Liver (tissue), 9 donors: ENCODE data around the gene HLCS. TPM values are rescaled to one million over a fixed set of nuclear protein-coding genes. Genes with fewer than 3 reads are reported as not detected.

Experiments
- DNase-seq: peaks from one replicate; pipeline ENCODE4 v3.0.0-alpha.2; 2017; ENCODE audit warnings: low spot score
- H3K27ac ChIP-seq, 2 donors: one replicate each; pipeline ENCODE4 v1.7.0; 2013; ENCODE audit warnings: inconsistent platforms in 2 of 2, low read length in 2 of 2, control low read depth in 1 of 2, low read depth in 1 of 2, mild to moderate bottlenecking in 1 of 2
- H3K27me3 ChIP-seq, 4 donors: one replicate each; pipeline versions ENCODE4 v1.6.1 to v1.7.0; 2013; ENCODE audit warnings: low read length in 3 of 4, inconsistent platforms in 1 of 4, mild to moderate bottlenecking in 1 of 4, moderate library complexity in 1 of 4; ENCODE audit not compliant: control insufficient read depth in 4 of 4, insufficient read depth in 4 of 4
- H3K36me3 ChIP-seq, 4 donors: one replicate each; pipeline versions ENCODE4 v1.6.1 to v1.7.0; 2013; ENCODE audit warnings: low read length in 3 of 4, mild to moderate bottlenecking in 3 of 4, low read depth in 1 of 4, moderate library complexity in 1 of 4; ENCODE audit not compliant: control insufficient read depth in 4 of 4, insufficient read depth in 3 of 4
- H3K4me1 ChIP-seq, 4 donors: one replicate each; pipeline versions ENCODE4 v1.6.1 to v1.7.0; 2013; ENCODE audit warnings: low read length in 3 of 4, mild to moderate bottlenecking in 3 of 4, moderate library complexity in 1 of 4; ENCODE audit not compliant: control insufficient read depth in 4 of 4, insufficient read depth in 4 of 4
- H3K4me3 ChIP-seq, 3 donors: one replicate each; pipeline versions ENCODE4 v1.6.1 to v1.7.0; 2013; ENCODE audit warnings: low read length in 3 of 3, control low read depth in 1 of 3, low read depth in 1 of 3, mild to moderate bottlenecking in 1 of 3
- H3K9ac ChIP-seq, 2 donors: one replicate each; pipeline ENCODE4 v1.7.0; 2013; ENCODE audit warnings: low read length in 2 of 2, mild to moderate bottlenecking in 2 of 2, moderate library complexity in 2 of 2, control low read depth in 1 of 2, low read depth in 1 of 2
- H3K9me3 ChIP-seq, 4 donors: one replicate each; pipeline versions ENCODE4 v1.6.1 to v1.7.0; 2013; ENCODE audit warnings: low read length in 3 of 4; ENCODE audit not compliant: control insufficient read depth in 4 of 4
- EGR1 ChIP-seq, 2 donors: IDR thresholded peaks; 2 replicates each; pipeline ENCODE4 v1.6.1; 2016 to 2018; ENCODE audit warnings: antibody characterized with exemption in 2 of 2, low read depth in 2 of 2
- FOXA1 ChIP-seq: IDR thresholded peaks from 2 replicates; pipeline ENCODE4 v1.6.1; 2016; ENCODE audit warnings: antibody characterized with exemption
- FOXA2 ChIP-seq: IDR thresholded peaks from 2 replicates; pipeline ENCODE4 v1.6.1; 2016; ENCODE audit warnings: antibody characterized with exemption
- GABPA ChIP-seq, 2 donors: IDR thresholded peaks in 1 of 2; conservative IDR thresholded peaks in 1 of 2; 2 replicates each; pipeline ENCODE4 v1.6.1; 2016; ENCODE audit warnings: antibody characterized with exemption in 2 of 2, mild to moderate bottlenecking in 1 of 2, moderate library complexity in 1 of 2
- HNF4A ChIP-seq, 2 donors: conservative IDR thresholded peaks; 2 replicates each; pipeline ENCODE4 v1.6.1; 2016; ENCODE audit warnings: antibody characterized with exemption in 2 of 2, mild to moderate bottlenecking in 2 of 2
- HNF4G ChIP-seq: IDR thresholded peaks from 2 replicates; pipeline ENCODE4 v1.6.1; 2016; ENCODE audit warnings: antibody characterized with exemption
- RAD21 ChIP-seq, 2 donors: IDR thresholded peaks; 2 replicates each; pipeline ENCODE4 v1.6.1; 2016; ENCODE audit warnings: antibody characterized with exemption in 2 of 2, mild to moderate bottlenecking in 2 of 2
- RXRA ChIP-seq, 2 donors: IDR thresholded peaks; 2 replicates each; pipeline ENCODE4 v1.6.1; 2017 to 2018; ENCODE audit warnings: antibody characterized with exemption in 2 of 2, mild to moderate bottlenecking in 1 of 2
- SP1 ChIP-seq: IDR thresholded peaks from 2 replicates; pipeline ENCODE4 v1.6.1; 2018; ENCODE audit warnings: antibody characterized with exemption, mild to moderate bottlenecking
- TAF1 ChIP-seq: conservative IDR thresholded peaks from 2 replicates; pipeline ENCODE4 v1.6.1; 2016; ENCODE audit warnings: antibody characterized with exemption, mild to moderate bottlenecking
- YY1 ChIP-seq: IDR thresholded peaks from 2 replicates; pipeline ENCODE4 v1.6.1; 2016; ENCODE audit warnings: antibody characterized with exemption, mild to moderate bottlenecking
- WGBS: extraction: QIAGEN DNeasy Blood & Tissue Kit; methylation state at CpG from one replicate; pipeline ENCODE4 v1.1.7; 2013; 5-methylcytosine and 5-hydroxymethylcytosine counted together
- polyA plus RNA-seq, 2 donors: library from polyadenylated mRNA; stranded (reverse) in 1 of 2; unstranded in 1 of 2; fragments of 200-250 nt in 1 of 2; fragments of >200 nt in 1 of 2; fragmentation: Nextera tagmentation in 1 of 2; extraction: Ambion mirVana in 1 of 2; gene quantifications; one replicate each; pipeline versions ENCODE4 v1.2.1 to v1.2.3, GENCODE V29; 2013 to 2015
- total RNA-seq, 2 donors: library from RNA; depleted of rRNA; stranded (reverse); fragments of >200 nt; gene quantifications; one replicate each; pipeline ENCODE4 v1.2.3, GENCODE V29; 2014
- TF ChIP-seq, protein P1 (sequence below): fragments of 150-350 bp; IDR thresholded peaks from 2 replicates; pipeline ENCODE4 v1.5.1; 2017; ENCODE audit warnings: improper control_type of control experiment, low read depth, low read length; ENCODE audit not compliant: missing input control
- TF ChIP-seq, protein P2 (sequence below): IDR thresholded peaks from 2 replicates; pipeline ENCODE4 v1.6.1; 2016; ENCODE audit warnings: antibody characterized with exemption
- TF ChIP-seq, protein P3 (sequence below): IDR thresholded peaks from 2 replicates; pipeline ENCODE4 v1.6.1; 2016; ENCODE audit warnings: antibody characterized with exemption, mild to moderate bottlenecking
- donor health status: healthy.
- donor health status: healthy.
- donor health status: healthy.
- donor health status: healthy.
- donor health status: healthy.

The HLCS gene
- total and polyA plus RNA-seq, 4 donors, result 6.6 to 22.5 (median 8.3) TPM

DNA sequence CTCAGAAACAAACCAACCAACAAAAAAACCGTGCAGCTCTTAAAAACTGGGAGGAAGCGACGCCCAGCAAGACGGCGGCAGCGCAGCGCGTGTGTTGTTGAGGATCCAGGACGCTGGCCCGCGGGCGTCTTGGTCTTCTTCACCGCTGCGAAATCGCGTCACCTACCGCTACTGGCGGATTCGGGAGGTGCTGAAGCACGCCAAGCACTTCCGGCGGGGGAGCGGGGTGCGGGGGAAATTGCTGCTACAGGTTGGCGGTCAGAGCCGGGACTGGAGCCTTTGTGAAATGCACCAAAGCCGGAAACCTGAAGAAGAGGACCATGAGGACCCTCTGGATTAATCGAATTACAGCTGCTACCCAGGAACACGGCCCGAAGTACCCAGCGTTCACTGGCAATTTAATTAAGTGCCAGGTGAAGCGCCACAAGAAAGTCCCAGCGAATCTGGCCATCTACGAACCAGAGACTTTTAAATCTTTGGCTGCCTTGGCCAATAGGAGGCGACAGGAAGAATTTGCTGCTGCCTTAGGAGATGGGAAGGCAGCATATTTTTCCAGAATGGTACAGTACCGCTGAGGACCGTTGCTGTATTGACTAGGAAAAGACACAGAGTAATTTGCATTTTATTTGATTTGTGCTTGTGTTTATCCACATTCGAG, 28.2 kb upstream of the HLCS start:
- peaks cover 0 to 6% (median 2%) of the 10 kb centered on the region in 4 donors for H3K4me1 ChIP-seq
- no peak overlapping the region for H3K27ac ChIP-seq
- no peak for DNase-seq
- no peak overlapping the region for H3K9ac ChIP-seq
- no peaks in the 10 kb centered on the region for H3K9me3 ChIP-seq
- H3K27me3 ChIP-seq, result peaks cover 0 to 2% (median 0%) of the 10 kb centered on the region in 4 donors
- no peak overlapping the region for H3K4me3 ChIP-seq
- H3K36me3 ChIP-seq, result no peaks in the 10 kb centered on the region
- WGBS, result 35% methylated on average over 38 of the region's 38 CpGs
- no peak for TF ChIP-seq FOXA1

DNA sequence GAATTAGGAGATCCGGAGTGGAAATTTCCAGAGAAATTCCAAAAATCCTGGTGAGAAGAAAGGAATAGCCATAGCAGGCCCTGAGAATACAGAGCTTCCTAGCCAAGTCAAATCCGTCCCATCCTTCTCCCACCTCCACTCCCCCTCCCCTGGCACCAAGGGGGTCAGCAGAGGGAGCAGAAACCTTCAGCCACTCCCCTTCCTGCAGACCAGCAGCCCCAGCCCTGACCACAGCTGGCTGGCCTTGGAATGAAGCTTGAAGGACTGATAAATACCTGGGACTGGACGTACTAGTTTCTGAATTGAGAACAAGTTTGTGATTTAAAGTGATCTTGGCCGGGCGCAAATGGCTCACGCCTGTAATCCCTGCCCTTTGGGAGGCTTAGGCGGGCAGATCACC, 26.2 kb upstream of the HLCS start:
- H3K4me1 ChIP-seq, result peaks cover 4 to 17% (median 11%) of the 10 kb centered on the region in 4 donors
- WGBS, result 66% methylated on average over 7 of the region's 7 CpGs
- TF ChIP-seq GABPA (IDR thresholded peaks at IDR 0.05 in 1 of 2, conservative IDR thresholded peaks at IDR 0.05 in 1 of 2), result no peak
- no peak for TF ChIP-seq EGR1 (IDR thresholded peaks at IDR 0.05; ENCODE audit: low read depth in 2 of 2)
- TF ChIP-seq, protein P1, sequence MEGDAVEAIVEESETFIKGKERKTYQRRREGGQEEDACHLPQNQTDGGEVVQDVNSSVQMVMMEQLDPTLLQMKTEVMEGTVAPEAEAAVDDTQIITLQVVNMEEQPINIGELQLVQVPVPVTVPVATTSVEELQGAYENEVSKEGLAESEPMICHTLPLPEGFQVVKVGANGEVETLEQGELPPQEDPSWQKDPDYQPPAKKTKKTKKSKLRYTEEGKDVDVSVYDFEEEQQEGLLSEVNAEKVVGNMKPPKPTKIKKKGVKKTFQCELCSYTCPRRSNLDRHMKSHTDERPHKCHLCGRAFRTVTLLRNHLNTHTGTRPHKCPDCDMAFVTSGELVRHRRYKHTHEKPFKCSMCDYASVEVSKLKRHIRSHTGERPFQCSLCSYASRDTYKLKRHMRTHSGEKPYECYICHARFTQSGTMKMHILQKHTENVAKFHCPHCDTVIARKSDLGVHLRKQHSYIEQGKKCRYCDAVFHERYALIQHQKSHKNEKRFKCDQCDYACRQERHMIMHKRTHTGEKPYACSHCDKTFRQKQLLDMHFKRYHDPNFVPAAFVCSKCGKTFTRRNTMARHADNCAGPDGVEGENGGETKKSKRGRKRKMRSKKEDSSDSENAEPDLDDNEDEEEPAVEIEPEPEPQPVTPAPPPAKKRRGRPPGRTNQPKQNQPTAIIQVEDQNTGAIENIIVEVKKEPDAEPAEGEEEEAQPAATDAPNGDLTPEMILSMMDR, result no peak
- no peak for TF ChIP-seq SP1
- TF ChIP-seq, protein P2, sequence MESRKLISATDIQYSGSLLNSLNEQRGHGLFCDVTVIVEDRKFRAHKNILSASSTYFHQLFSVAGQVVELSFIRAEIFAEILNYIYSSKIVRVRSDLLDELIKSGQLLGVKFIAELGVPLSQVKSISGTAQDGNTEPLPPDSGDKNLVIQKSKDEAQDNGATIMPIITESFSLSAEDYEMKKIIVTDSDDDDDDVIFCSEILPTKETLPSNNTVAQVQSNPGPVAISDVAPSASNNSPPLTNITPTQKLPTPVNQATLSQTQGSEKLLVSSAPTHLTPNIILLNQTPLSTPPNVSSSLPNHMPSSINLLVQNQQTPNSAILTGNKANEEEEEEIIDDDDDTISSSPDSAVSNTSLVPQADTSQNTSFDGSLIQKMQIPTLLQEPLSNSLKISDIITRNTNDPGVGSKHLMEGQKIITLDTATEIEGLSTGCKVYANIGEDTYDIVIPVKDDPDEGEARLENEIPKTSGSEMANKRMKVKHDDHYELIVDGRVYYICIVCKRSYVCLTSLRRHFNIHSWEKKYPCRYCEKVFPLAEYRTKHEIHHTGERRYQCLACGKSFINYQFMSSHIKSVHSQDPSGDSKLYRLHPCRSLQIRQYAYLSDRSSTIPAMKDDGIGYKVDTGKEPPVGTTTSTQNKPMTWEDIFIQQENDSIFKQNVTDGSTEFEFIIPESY, result no peak
- TF ChIP-seq FOXA2, result no peak
- no peak for TF ChIP-seq RAD21 (IDR thresholded peaks at IDR 0.05)
- TF ChIP-seq YY1, result no peak
- no peak for TF ChIP-seq TAF1
- no peak for TF ChIP-seq HNF4G
- no peak for TF ChIP-seq RXRA (IDR thresholded peaks at IDR 0.05)
- H3K9me3 ChIP-seq, result no peaks in the 10 kb centered on the region
- no peak overlapping the region for H3K4me3 ChIP-seq
- no peak for DNase-seq
- no peak overlapping the region for H3K27ac ChIP-seq
- no peak overlapping the region for H3K9ac ChIP-seq
- peaks cover 0 to 2% (median 0%) of the 10 kb centered on the region in 4 donors for H3K27me3 ChIP-seq
- no peaks in the 10 kb centered on the region for H3K36me3 ChIP-seq

DNA sequence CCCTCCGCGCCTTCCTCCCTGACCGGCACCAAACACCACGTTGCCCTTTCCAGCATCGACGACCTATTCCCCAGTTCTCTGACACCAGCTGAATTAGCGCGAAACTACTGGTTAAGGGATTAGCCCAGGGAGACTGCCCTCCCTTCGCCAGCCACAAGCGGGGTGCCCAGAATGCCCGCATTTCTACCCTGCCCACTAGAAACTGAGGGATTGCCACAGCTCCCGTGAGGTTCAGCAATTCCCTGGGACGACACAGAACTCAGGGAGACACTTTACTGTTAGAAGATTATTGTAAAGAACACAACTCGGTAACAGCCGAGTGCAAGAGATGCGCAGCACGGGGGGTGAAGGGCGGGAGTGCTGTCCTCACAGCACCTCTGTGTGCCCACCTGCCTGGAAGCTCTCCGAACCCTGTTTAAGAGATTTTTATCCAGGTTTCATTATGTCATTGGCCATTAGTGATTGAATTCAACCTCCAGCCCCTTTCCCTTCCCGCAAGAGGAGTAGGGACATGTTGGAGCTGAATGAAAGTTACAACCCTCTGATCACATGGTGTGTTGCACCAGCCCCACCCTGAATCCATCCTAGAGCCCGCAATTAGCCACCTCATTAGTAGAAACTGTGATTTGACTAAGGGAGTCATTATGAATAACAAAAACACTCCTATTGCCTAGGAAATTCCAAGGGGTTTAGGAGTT, 24.2 kb upstream of the HLCS start:
- no peaks in the 10 kb centered on the region for H3K9me3 ChIP-seq
- peak overlapping the region; percentile 82 to 96 for H3K27ac ChIP-seq
- H3K9ac ChIP-seq, result peak overlapping the region in 1 of 2 donors; percentile 61
- no peak for DNase-seq
- no peak for TF ChIP-seq FOXA2
- no peak for TF ChIP-seq YY1
- TF ChIP-seq, protein P1, result no peak
- TF ChIP-seq, protein P3, sequence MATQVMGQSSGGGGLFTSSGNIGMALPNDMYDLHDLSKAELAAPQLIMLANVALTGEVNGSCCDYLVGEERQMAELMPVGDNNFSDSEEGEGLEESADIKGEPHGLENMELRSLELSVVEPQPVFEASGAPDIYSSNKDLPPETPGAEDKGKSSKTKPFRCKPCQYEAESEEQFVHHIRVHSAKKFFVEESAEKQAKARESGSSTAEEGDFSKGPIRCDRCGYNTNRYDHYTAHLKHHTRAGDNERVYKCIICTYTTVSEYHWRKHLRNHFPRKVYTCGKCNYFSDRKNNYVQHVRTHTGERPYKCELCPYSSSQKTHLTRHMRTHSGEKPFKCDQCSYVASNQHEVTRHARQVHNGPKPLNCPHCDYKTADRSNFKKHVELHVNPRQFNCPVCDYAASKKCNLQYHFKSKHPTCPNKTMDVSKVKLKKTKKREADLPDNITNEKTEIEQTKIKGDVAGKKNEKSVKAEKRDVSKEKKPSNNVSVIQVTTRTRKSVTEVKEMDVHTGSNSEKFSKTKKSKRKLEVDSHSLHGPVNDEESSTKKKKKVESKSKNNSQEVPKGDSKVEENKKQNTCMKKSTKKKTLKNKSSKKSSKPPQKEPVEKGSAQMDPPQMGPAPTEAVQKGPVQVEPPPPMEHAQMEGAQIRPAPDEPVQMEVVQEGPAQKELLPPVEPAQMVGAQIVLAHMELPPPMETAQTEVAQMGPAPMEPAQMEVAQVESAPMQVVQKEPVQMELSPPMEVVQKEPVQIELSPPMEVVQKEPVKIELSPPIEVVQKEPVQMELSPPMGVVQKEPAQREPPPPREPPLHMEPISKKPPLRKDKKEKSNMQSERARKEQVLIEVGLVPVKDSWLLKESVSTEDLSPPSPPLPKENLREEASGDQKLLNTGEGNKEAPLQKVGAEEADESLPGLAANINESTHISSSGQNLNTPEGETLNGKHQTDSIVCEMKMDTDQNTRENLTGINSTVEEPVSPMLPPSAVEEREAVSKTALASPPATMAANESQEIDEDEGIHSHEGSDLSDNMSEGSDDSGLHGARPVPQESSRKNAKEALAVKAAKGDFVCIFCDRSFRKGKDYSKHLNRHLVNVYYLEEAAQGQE, result no peak
- TF ChIP-seq HNF4A (conservative IDR thresholded peaks at IDR 0.05), result no peak
- TF ChIP-seq FOXA1, result no peak
- WGBS, result 59% methylated on average over 21 of the region's 21 CpGs
- peak overlapping the region in 2 of 3 donors; percentile 49 to 66 for H3K4me3 ChIP-seq
- no peaks in the 10 kb centered on the region for H3K36me3 ChIP-seq
- peaks cover 0 to 2% (median 0%) of the 10 kb centered on the region in 4 donors for H3K27me3 ChIP-seq
- H3K4me1 ChIP-seq, result peaks cover 4 to 17% (median 11%) of the 10 kb centered on the region in 4 donors
